HG02642 (cell line): ENCODE measurements around the gene MRPL36.
"Not testable (repeated sequence)": the region's sequence is repeated elsewhere in the genome, so short reads cannot be mapped to it uniquely, and the experiment has no call there.

Source experiments
- ATAC-seq: cut with Tn5 transposase; IDR thresholded peaks from one replicate; pipeline ENCODE4 v1.9.1; 2021; ENCODE audit warnings: mild to moderate bottlenecking; ENCODE audit not compliant: unreplicated experiment, poor library complexity

MRPL36 gene

DNA sequence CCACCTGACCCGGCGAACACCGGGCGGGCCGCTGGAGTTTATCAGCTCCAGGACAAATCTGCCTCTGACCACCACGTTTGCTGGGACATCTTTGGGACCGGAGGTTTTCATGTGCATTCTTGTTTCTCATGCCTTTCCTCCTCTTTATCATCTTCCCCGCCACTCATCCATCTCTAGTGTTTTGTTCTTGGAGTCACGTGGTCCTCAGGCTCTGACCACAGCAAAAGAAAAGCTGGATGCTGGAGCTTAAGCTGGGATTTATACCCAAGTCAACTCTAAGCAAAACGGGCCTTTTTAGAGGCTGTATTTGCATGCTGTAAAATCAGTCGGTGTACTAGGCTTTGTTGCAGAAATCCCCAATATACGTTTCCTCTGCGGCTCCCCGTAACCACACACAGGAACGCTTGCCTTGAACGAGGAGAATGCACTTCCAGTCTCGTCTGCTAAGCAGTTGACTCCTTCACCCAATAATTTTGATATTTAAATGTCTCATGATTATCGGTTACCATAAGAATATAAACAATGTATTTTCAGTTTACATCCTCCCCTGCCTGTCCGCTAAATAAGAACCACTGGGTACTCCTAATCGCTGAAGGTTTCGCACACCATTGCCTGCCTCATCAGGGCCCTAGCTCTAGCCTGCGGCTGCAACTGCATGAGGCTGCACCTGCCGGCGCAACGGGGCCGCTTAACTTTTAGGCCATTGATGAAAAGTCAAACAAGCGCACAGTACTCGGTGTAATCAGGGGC lies 1.0 kb upstream of the MRPL36 start:
- ATAC-seq = peak; percentile 40

- peak; percentile 32 for ATAC-seq
These were observed 481 bp downstream of the MRPL36 start for GRCh38 chr5:1799110-1799601.

- not testable (repeated sequence) for ATAC-seq
These were observed 1.0 kb downstream of the MRPL36 start for GRCh38 chr5:1798589-1798988.

DNA sequence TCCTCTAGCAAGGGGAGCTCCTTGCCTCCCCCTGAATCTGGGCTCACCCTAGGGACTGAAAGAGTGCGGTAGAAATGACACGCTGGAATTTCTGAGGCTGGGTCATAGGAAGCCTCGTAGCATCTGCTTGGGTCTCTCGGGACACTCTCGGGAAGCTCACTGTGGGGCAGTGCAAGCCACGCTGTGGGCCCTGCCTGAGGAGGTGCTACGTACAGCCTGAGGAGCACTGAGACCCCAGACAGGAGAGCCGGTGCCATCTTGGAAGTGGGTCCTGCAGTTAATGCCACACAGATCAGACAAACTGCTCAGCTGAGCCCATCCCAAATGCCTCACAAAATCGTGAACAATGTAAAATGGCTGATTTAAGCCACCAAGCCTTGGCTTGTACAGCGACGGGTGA lies 1.8 kb downstream of the MRPL36 start:
- ATAC-seq = no peak

DNA sequence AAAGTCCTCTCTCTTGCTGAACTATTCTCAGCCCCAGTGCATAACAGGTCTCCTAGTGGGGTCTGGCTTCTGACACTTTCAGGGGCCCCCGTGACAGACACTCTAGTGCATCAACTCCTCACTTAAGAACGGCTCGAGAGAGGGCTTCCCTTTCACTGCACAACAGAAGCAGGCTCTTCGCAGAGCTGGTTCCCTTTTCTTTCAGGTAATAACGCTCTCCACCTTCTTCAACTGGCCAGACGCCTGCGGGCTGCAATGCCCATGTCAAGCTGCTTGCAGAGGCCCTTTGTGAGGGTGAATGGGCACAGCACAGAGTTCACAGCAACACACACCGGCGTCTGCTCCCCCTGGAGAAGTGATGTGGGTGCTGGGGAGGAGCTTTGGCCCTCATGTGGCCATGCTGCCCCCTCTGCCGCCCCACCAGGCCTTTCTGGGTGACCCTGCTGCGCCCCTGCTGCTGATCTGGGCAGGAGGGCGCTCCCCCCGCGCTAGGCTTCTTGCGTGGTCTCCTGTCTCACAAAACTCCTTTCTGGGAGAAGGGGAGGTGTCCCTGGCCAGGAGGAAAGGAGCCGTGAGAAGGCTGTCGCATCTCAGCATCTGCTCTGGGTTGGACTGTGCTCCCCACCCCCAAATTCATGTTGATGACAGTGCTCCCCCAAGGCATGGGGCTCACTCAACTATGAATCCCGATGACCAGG lies 2.4 kb downstream of the MRPL36 start:
- ATAC-seq = no peak

- no peak for ATAC-seq
These were observed 3.1 kb downstream of the MRPL36 start for GRCh38 chr5:1796371-1797102.

GRCh38 chr5:1795931-1796330 lies 3.7 kb downstream of the MRPL36 start:
- ATAC-seq = no peak

GRCh38 chr5:1795506-1795905 lies 4.1 kb downstream of the MRPL36 start:
- ATAC-seq = no peak

DNA sequence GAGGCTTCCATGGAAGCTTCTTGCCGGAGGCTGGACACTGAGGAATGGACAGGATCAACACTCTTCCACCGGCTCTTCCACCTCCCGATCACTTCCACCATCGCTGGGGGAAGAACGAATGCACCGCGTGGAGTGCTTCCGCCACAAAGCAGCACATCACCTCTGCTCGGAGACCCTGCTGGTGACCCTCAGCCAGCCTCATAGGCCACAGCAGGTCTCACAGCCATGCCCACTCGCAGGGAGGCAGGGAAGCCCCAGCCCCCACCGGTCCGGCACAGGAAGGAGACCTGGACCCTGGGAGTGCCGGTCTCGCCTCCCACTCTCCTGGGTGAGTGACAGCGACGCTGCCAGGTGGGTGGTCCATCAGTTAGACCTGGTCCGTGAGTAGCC lies 4.7 kb downstream of the MRPL36 start:
- no peak for ATAC-seq

DNA sequence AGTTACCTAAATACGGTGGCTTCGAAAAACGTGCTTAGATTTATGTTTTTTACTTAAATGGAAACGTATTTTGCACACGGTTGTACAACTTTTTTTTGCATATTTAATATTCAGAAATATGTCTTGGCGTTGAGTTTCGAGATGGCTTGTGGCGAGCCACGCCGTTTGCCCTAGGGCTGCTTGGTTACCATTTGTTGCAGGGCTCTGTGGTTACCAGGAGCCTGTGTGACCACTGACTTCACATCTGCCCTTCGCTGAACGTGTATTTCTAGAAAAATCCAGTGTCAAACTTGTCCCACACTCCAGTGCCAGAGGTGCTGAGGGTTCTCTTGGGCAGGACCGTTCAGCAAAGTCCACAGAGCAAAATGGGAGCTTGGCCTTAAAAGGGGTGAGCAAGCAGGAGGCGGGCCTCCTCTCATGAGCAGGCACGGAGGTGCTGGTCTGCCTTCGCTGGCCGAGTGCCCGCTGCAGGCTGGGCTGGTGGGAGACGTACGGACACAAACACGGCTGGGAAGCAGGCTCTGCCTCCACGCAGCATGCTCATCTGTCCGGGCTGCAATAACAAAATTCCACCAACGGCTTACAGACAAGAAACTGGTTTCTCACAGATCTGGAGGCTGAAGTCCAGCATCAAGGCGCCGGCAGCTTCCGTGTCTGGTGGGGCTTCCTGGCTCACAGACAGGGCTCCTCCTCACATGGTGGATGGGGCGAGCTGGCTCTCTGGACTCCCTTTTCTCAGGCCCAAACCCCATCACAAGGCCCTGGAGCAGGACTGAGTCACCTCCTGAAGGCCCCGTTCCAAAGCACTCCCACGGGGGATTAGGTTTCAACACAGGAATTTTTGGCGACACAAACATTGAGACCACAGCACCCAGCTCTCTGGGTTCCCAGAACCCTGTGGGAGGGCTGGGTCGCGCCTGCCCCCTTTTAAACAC lies 5.4 kb downstream of the MRPL36 start:
- no peak for ATAC-seq

DNA sequence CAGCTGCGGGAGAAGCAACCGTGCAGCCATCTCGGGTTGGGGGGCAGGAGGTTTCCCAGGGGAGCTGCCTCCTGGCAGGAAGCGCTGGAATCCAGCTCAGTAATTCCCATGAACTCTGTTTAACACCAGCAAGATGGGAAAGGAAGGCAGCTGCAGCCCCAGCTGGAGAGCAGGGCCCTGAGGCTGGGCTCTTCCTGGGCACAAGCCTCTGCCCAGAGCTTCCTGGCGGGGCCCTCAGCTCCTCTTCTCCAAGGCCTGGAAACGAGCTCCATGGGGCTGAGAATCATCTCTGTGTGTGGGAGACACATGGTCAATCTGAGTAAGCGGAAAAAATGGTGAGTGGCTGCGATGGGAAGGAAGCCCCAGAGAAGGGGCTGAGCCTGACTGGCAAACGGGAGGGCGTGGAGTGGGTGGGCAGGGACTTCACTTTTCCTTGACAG lies 6.3 kb downstream of the MRPL36 start:
- ATAC-seq = no peak

DNA sequence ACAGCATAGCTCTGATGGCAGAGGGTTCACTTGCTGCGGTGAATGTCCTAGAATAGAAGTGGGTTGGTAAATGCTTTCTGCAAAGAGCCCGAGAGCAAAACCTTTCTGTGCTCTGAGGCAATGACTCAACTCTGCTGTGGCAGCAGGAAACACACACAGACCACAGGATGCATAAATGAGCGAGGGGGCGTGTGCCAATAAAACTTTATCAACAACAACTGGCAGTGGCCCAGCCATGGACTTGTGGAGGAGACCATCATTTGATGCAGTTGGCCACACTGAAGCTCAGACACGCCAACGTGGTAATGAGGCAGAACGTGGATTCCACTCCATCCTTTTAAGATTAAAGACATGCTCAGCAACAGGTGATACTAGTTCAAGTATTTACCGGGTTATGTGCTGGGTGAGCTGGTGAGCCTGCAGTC lies 6.8 kb downstream of the MRPL36 start:
- ATAC-seq = peak; percentile 96

- ATAC-seq = no peak
These were observed 8.5 kb downstream of the MRPL36 start for GRCh38 chr5:1791176-1791575.

GRCh38 chr5:1789834-1790471 lies 9.7 kb downstream of the MRPL36 start:
- no peak for ATAC-seq

- not testable (repeated sequence) for ATAC-seq
These were observed 10.2 kb downstream of the MRPL36 start for GRCh38 chr5:1789438-1789833.

DNA sequence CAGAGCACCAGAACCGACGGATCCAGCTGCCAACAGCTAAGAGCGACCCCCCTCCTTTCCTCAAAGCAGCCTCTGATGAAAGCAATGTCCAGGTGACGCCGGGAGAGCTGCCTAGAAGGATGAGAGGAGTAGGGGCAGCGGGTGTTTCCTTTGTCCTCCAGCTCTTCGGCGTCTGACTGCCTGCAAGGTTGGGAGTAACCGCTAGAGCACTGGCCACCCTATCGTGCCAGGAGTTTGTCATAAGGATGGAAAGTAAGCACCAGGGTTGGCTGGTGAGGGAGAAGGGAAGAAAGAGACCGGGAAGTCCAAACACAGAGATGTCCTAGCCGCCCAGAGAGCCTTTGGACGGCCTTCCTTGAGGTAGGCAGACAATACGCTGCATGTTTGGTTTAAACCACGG lies 10.8 kb downstream of the MRPL36 start:
- ATAC-seq = no peak

- ATAC-seq = no peak
These were observed 11.4 kb downstream of the MRPL36 start for GRCh38 chr5:1788200-1788599.

DNA sequence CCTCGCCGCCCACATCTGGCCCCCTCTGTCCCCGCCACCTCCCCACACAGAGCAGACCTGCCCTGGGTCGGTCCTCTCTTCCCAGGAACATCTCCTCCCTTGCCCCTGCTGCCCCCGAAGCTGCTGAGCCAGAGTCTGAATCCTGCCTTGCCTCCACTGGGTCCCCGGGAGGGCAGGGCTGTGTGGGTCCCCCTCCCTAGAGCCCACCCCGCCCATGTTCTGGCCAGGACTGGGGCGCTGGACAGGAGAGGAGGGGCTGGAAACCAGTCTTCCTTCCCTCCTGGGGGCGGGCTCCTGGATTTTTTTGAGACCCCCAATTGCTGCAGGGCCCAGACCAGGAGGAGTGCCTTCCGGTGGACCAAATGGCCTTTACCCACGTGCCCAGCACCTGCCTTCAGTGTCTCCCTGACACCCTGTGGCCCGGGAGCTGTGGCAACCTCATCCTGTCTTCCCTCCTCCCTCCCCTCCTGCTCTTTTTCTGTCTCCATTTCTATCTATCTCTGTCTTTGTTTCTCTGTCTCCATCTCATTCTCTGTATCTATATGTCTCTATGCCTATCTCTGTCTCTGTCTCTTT lies 12.1 kb downstream of the MRPL36 start:
- no peak for ATAC-seq
